Activated CD8-positive, alpha-beta memory T cell treated with anti-CD3 and anti-CD28 coated beads for 4 hours (primary cell): ENCODE results near the gene PHF12.
"Not testable (repeated sequence)": the region's sequence is repeated elsewhere in the genome, so short reads cannot be mapped to it uniquely, and the experiment has no call there.

ENCODE experiments used
- DNase-seq, 2 donors: peaks; one replicate each; pipeline ENCODE4 v3.0.0-alpha.2; 2020; ENCODE audit warnings: low read depth in 2 of 2

The PHF12 gene

GRCh38 chr17:28902819-28903545, 48.3 kb downstream of the PHF12 start, which contains the start of gene DHRS13:
TSS of gene DHRS13 (minus strand) at chr17:28903079. CDS start at chr17:28902944, 135 bp downstream.
- DNase-seq, result peak; percentile 84

DNA sequence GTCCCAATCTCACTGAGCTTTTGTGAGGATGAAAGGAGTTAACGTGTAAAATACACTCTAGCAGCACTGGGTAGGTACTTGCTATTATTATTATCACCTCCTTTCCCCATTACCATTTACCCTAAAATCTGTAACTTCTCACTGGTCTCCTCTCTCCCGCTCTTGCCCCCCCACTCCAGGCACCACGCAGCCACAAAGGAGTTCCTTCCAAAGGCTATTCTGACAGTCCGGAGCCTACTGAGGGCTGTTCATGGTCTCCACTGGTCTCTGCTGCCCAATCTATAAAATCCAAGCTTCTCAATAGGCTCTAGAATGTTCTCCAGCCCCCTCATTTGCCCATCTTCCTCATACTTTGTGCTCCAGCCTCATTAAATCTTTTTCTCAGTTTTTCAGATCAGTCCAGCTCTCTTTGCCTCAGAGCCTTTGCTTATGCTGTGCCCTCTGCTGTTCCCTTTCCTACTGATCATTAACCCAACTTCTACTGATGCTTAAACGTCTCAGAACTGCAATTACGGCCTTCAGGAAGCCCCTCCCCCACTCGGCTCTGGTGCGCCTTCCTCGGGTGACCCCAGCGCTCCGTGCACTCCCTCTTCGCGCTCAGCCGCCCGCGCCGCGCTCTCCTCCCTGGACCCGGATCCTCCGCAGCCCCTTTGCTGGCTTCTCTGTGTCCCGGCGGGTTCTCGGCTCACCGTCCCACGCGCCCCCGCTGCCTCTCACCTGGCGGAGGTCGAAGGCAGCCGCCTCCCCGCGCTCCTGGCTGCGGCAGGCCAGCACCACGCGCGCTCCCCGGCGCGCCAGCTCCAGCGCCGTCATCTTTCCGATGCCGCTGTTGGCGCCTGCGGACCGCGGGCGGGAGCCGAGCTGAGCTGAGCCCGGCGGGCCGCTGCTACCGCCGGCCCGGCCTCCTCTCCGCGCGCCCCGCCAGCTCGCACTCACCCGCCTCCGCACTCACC, 49.2 kb downstream of the PHF12 start:
- DNase-seq, result peak in 1 of 2 donors; percentile 18

DNA sequence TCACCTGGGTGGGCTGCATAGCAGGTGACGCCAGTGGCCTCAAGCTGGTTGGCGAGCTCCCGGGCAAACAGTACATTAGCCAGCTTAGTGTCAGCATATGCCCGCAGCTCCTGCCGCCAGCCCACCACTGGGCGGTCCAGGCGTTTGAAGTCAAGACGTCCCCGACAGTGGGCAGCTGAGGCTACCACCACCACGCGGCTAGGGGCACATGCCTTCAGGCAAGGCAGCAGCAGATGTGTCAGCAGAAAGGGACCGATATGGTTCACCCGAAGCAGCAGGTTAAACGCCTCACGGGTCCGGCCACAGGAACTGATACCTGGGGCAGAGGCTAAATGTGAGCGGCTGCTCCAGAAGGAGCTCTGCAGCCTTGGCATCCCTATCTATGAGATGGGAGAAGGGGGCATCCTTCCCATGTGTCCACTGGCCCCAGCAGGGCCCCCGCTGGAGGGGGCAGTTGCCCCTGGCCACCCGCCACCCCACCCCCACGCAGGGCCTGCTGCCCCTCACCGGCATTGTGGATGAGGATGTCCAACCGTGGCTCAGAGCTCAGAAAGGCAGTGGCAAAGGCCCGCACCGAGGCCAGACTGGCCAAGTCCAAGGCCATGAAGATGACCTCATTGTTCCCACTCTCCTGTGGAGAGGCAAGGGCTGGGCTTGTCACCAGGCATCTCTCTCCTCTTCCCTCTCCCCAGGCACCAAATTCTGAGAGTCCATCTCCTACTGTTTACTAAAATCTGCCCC, 50.2 kb downstream of the PHF12 start:
- DNase-seq, result no peak

GRCh38 chr17:28899212-28899815, 52.0 kb downstream of the PHF12 start:
- DNase-seq, result no peak

- DNase-seq, result no peak
These were observed 52.8 kb downstream of the PHF12 start for GRCh38 chr17:28898527-28898955.

GRCh38 chr17:28897769-28898526, 53.4 kb downstream of the PHF12 start:
- DNase-seq, result peak in 1 of 2 donors; percentile 6

DNA sequence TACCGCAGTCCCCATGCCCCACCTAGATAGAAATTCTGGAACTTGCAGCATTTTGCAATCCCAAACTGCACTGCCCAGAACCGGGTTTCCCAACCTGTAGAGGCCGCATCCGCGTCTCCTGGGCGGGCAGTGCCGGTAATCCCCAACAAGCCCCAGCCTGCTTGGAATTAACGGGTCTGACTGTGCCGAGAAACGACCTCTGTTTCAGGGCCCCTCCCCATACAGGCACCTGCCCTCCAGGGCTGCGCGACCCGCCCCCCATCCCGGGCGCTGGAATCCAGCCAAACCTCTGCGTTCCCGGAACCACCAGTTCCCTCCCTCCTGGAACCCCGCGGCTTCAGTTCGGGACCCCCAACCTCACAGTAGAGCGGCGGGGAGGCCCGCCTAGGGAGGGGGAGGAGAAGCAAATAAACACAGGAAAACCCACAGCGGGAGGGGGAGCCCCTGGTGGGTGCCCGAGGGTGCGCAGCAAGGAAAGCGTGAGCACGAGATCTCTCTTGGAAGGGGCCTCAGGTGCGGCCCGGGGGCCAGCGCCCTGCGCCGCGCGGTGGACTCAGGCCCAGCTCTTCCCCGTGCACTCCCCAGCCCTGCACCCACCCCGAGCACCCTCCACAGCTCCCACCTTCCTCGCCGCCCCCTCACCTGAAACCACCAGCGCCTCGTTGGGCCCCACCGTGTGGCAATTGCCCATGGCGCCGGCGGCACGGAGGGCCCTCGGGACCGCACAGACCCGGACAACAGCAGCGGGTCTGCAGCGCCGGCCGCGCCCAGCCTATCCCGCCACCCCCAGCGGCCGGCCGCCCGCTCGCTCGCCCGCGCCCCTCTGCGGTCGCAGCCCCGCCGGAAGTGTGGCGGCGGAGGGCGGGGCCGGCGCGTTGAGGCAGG, 54.2 kb downstream of the PHF12 start, which contains the start of gene FLOT2:
FLOT2 (minus strand) TSS at position 850 of the 885 bp plus-strand sequence; CDS start at position 691, 159 bp downstream.
- DNase-seq, result peak; percentile 28 to 31

GRCh38 chr17:28896491-28896883, 54.8 kb downstream of the PHF12 start:
- no peak for DNase-seq

GRCh38 chr17:28895794-28896447, 55.4 kb downstream of the PHF12 start:
- no peak for DNase-seq

DNA sequence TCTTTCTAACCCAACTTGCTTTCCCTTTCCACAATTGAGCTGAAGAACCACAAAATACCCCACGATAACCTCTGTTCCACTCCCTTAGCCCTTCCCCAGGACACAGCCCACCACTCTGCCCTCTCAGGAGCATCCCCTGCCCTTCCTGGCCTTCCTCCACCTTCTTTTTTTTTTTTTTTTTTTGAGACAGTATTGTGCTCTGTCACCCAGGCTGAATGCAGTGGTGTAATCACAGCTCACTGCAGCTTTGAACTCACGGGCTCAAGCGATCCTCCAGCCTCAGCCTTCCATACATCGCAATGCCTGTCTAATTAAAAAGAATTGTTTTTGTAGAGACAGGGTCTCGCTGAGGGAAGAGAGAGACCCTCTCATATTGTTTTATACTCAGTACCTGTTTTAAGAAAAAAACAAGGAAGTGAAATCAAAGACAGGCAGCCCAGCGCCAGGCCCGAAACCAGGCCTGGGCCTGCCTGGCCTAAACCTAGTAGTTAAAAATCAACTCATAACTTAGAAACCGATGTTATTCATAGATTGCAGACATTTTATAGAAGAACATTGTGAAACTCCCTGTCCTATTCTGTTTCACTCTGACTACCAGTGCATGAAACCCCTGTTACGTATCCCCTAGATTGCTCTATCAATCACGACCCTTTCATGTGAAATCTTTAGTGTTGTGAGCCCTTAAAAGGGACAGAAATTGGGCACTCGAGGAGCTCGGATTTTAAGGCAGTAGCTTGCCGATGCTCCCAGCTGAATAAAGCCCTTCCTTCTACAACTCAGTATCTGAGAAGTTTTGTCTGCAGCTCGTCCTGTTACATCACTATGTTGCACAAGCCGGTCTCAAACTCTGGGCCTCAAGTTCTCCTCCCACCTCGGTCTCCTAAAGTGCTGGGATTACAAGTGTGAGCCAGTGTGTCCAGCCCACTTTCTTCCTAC, 57.8 kb downstream of the PHF12 start:
- not testable (repeated sequence) for DNase-seq

DNA sequence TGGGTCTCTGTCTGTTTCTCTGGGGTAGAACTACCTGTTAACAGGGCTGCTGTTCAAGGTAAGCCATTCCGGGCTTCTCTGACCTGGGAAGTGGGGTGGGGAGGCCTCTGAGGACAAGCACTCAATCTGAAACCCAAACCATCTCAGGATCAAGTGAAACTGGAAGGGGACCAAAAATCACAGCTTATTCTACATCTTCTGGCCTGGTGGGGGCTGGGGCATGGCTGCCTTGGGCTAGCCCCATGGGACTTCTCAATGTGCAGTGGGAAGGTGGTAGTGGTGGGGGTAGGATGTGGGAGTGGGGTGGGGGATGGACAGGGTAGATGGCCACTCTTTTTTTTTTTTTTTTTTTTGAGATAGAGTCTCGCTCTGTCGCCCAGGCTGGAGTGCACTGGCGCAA, 59.3 kb downstream of the PHF12 start:
- DNase-seq, result no peak

DNA sequence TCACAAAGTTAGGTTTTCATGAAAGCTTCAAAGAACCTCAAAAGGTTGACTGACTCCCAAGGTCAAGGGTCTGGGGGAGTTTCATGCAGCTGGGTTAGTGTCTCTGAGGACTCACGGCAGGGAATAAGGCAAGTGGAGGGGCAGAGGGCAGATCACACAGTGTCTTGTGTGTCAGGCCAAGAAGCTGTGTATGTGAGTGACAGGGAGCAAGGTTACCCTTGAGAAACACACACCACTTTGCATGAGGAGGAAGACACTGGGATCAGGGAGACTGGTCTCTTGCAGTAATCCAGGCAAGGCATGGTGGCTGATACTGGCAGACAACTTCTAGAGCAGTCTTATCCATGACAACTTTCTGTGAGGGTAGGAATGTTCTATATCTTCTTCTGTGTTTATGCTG, 60.1 kb downstream of the PHF12 start:
- no peak for DNase-seq

DNA sequence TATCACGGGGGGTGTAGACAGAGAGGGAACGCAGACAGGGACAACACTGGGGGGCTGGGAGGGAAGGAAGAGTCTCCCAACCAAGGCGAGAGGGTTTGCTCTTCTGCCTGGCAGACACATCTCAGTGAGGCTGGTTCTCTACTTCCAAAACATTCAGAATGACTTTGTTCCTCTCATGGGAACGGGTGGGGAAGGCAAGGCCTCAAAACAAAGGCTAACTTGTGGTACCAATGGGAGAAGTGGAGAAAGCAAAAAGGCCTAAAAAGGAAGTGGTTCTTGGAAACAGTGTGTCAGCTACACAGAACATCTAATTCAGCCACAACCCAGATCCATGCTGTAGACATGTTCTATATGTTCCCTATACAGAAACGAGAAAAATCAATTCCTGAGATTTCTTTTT, 61.3 kb downstream of the PHF12 start:
- no peak for DNase-seq

DNA sequence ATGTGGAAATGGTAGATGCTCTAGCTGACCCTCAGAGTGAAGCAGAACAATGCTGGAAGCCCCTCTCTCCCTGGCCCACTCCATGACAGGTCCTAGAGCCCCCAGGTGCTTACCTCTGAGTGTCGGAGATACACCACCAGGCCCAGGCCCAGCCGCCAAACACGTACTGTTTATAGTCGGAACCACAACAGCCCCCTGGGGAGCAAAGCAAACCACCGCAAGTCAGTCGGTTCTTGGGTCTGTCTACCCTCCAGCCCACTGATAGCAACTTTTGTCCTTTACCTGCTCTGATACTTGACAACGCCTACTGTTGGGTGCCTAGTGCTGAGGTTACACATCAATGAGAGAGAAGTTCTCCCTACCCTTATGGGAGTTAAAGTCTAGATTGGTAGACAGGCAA, 62.5 kb downstream of the PHF12 start:
- no peak for DNase-seq

GRCh38 chr17:28887871-28888471, 63.3 kb downstream of the PHF12 start:
- no peak for DNase-seq

DNA sequence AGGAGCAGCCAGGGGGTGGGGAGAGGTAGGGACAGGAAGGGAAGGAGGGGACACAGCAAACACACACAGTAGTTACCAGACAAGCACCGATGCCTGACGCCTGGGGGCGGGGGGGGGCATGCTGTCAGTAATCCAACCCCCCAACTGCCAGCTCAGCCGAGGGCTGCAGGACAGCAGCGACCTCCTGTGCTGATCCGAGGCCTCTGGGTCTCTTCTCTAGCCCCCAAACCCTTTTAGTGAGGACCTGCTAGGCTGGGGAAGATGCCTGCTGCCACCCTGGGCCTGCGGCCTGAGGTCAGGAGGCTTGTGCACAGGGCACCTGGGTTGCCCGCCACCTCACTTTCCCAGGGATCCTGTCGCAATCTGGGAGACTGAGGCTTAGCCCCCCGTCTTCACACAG, 65.4 kb downstream of the PHF12 start:
- DNase-seq, result no peak

GRCh38 chr17:28885363-28885762, 66.0 kb downstream of the PHF12 start:
- DNase-seq, result no peak
